SKM-1 treated with dmso at 0.1 percent for 144 hours (cell line): ENCODE data around the gene SCML1.
"Not testable (repeated sequence)": the region's sequence is repeated elsewhere in the genome, so short reads cannot be mapped to it uniquely, and the experiment has no call there.

Experiments
- DNase-seq: peaks from one replicate; lab custom pipeline; 2025; ENCODE audit not compliant: unreplicated experiment; lab: John Stamatoyannopoulos, UW

The SCML1 gene

DNA sequence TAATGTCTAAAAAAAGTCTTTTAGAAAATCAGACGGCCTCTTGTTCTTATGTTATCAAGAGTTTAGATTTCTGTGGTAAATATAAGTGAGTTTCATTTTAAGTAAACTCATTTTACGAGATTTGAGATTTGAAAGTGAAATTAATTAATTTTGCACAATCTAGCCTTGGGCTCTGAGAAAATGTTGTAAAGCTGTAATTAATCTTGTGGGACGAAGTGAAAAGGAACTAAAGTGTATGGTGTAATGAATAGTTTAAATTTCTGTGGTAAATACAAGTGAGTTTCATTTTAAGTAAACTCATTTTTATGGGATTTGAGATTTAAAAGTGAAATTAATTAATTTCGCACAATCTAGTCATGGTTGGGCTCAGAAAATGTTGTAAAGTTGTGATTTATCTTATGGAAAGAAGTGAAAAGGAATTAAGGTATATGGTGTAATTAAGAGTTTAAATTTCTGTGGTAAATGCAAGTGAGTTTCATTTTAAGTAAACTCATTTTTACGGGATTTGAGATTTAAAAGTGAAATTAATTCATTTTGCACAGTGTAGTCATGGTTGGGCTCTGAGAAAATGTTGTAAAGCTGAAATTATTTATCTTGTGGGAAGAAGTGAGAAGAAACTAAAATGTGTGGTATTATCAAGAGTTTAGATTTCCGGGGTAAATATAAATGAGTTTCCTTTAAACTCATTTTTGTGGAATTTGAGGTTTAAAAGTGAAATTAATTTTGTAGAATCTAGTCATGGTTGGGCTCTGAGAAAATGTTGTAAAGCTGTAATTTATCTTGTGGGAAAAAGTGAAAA is 1.6 kb downstream of the SCML1 start:
- no peak for DNase-seq

DNA sequence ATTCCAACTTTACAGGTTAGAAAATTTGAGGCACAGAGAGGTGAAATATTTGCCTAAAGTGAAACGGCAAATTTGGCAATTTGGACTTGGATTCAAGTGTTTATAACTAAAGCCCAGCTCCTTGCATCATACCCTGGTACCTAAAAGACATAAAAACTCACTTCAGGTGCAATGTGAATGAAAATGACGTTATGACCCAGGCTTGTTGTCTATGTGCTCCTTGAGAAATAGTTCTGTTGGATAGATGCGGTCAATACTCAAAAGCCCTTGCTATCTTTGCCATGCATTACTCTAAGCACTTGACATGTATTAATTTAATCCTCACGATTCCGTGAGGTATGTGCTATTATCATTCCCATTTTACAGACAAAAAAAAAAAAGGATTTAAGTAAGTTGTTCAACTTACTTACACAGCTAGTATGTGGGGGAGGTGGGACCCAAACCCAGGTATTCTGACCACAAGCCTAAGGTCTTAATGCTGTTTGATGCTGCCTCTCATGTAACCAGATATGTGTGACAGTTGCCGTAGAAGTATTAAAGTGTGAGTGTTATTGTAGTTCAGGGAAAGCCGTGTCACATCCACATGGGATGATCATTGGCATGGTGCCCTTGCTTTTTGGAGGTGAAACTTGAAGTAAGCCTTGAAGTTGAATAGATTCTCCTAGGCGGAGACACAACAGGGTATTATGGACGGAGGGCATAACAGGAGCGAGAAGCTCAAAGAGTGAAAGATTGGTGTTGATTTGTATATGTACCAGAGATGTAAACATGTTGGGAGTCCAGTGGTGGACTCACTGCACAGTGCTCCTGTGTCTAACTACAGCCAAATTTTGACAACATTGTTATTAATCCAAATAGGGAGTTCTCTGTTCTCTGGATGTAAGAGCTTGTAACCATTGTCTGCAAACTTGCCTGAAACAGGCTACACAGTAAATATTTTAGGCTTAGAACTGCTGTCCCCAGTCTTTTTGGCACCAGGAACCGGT is 3.1 kb downstream of the SCML1 start:
- DNase-seq: no peak

DNA sequence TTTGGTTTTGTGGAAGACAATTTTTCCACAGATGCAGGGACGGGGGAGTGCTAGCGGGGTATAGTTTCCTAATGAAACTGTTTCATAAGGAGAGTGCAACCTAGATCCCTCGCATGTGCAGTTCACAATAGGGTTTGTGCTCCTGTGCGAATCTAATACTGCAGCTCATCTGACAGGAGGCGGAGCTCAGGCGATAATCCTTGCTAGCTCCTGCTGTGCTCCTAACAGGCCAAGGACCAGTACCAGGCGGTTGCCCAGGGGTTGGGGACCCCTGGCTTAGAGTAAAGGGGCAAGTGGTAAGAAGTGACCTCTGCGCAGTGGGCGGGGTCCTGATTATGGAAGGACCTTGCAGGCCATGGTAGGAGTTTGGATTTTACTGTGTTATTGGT is 3.8 kb downstream of the SCML1 start:
- no peak for DNase-seq

DNA sequence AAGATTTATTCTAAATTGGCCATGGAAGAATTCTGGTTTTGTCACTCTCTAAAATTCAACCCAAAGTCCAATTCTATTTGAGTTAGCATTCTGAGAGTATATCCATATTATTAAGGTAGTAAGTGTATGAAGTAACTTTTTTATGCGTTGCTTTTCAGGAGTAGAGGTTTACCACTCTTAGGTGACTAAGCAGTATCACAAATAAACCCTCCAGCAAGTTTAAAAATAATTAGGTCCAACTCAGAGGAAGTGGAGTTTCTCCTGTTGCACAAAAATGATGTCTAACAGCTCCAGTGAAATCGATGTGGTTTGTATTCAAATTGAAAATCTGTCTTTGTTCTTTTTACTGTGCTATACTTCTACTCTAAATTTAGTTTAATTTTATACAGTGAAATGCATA is 6.6 kb downstream of the SCML1 start:
- DNase-seq: no peak

DNA sequence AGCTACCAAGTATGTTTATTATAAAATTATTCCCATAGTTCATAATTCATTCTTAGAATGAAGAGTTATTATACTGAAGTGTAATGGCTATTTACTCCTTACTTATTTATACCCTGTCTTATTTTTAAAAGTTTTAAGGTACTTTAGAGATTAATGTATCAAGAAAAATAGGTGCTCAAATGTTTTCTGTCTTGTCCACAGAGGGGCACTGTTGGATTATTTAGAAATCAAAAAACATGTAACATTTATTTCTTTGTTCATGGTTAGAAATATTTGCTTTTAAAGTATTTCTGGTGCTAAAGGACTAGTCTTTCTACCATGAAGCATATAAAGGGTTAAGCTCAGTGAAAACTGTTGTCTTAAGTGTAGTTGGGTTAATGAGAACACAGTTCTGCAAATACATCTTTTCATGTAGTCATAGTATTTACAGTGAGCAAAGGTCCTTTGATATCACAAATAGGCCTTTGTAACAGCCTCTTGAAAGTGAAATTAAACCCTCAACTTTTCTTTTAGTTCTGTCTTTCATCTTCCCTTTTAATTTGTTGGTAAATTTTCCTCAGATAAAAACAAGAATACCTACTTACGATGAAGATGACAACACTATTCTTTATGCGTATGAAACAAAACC is 7.7 kb downstream of the SCML1 start:
- no peak for DNase-seq

DNA sequence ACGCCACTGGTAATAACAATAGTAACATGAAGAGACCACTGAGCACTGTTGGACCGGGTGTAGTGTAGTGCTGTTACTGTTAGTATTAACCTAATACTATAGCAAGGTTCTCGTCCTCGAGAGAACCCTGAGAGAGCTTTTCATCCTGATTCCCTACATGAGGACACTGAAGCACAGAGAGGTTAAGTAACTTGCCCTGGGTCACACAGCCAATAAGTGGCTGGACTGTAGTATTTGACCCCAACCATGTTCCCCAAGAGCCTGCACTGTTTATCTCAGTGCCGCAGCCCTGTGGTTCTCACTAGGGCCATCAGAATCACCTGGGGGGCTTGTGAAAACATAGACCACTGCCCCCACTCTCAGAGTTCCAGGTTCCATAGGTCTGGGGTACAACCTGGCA is 10.4 kb downstream of the SCML1 start:
- DNase-seq: no peak

DNA sequence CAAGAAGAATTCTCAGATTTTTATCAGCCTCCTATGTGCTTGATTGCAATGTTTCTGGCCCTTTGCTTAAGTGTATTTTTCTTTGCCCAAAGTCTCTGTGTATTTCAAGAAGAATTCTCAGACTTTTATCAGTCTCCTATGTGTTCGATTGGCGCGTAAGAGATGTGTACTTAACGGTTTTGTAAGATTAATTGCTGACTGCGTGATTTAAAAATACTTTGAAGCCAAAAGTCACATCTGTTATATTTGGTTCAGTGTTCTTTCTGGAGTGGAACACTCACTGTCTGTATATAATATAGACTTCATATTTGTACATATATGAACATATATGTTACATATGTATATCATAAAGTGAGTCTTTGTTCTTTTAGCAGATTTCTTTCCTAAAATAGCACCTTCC is 11.4 kb downstream of the SCML1 start:
- no peak for DNase-seq

DNA sequence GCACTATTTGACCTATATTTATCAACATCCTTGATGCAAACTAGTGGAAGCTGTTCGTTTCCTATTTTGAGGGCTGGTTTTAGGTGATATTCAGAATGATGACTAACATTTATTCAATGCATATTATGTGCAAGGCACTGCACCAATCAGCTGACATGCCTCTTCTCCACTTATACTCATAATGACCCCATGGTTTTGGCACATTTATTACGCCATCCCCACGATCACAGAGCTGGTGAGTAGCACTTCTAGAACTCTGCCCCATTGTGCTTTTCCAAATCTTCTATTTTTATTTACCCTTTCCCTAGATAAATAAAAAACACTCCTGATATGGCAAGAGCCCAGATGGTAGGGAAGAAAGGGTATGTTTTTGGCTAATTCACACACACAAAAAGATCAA is 13.1 kb downstream of the SCML1 start:
- DNase-seq: no peak

DNA sequence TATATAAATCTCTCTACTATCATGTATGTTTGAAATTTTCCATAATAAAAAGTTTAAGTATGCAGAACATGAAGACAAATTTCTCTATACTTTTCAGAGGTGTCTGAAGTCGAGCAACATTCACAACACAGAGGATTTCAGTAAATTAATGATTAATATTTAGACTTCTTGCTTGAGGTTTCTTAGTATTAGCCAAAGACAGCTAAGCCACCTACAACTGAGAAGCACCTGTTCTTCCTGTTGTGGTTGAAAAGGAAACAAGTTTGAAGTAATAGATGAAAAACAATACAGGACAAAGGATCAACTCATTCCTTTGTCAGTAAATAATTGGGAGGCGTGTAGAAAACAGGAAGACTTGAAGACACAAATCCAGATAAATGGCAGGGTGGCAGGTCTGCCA is 21.1 kb downstream of the SCML1 start:
- DNase-seq: no peak

DNA sequence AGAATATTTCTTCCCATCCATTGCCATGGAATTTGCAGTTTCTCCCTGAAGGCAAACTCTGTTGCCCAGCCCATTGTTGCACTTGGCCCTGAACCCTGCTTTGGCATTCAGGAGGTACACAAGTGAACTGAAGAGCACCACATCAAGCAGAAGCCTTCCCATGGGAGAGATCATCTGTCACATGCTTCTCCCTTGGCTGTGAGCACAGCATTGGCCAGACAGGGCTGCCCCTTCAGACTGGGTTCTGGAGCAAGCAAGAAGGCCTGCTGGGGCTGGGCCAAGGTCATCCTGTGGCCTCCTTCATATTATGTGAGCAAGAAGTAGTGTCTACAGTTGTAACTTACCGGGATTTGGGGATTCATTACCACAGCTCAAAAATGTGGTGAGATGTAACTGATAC is 22.7 kb downstream of the SCML1 start:
- DNase-seq: no peak

DNA sequence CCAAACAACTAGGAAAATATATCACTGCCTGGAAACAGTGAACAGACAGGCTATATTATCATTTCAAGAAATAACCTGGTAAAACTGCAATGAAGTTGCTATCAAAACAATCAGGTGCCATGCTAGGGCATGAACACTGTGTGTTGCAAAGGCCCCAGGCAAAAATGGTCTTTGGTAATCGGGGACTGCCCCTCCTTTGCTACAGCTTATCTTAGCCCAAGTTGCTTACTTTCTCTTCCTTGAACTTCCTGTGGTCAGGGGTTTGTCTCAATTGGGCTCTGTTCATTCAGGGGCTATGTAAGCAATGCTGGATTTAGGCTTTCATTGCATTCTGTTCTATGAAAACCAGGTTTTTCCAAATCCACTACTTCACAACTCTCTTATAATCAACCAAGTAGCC is 30.4 kb downstream of the SCML1 start:
- DNase-seq: no peak

DNA sequence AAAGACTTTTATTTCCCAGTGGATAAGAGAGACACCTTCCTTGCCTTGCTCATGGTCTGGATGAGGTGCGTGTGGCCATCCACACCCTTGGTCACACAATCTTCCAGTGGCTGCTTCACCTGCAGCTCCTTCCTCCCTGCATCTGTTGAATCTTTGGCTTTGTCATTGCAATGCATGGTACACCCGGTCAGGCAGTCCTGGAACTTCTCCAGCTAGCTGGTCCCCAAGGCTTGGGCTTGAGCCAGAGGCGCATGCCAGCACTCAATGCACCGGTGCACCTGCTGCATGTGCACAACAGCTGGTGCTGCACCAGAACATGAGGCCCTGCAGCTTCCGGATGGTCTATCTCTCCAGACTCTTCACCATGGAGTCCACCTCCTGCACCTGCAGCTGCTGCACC is 31.7 kb downstream of the SCML1 start:
- DNase-seq: no peak

DNA sequence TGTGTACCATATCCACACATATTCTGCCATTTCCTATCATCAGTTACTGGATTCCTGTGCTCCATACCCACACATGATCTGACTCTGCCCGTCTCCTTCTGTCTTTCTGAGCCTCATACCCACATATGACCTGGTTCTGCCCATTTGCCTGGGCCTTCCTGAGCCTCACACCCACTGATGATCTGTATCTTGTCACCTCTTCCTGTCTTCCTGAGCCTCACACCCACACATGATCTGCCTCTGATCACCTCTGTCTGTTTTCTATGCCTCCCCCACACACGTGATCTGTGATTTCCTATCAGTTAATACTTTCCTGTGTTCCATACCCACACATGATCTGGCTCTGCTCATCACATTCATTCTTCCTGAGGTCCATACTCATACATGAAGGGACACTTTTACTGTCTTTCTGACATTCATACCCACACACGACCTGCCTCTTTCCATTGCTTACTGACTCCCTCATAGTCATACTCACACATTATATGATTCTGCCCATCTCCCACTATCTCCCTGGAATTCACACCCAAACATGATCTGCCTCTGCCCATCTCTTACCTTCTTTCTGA is 32.5 kb downstream of the SCML1 start:
- no peak for DNase-seq

DNA sequence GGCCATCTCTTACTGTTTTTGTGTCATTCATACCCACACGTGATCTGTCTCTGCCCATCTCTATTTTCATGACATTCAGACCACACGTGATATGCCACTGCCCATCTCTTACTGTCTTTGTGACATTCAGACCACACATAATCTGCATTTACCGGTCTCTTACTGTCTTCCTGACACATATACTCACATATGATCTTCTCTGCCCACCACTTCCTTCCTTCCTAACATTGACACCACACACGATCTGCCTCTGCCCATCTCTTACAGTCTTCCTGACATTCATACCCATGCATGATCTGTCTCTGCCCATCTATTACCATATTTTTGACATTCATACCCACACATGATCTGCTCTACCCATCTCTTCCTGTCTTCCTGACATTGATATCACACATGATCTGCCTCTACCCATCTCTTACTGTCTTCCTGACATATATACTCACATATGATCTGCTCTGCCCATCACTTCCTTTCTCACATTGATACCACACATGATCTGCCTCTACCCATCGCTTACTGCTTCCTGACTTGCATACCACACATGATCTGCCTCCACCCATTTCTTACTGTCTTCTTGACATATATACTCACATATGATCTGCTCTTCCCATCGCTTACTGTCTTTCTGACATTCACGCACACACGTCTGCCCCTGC is 36.1 kb downstream of the SCML1 start:
- DNase-seq: no peak

DNA sequence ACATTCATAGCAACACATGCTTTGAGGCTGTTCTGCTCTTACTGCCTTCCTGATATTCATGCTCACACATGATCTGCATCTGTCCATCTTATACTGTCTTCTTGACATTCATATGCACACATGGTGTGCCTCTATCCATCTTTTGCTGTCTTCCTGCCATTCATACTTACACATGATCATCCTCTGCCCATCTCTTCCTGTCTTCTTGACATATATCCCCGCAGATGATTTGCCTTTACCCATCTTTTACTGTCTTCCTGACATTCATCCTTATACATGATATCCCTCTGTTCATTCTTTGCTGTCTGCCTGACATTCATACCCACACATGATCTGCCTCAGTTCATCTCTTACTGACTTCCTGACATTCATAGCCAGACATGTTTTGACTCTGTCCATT is 36.8 kb downstream of the SCML1 start:
- no peak for DNase-seq

DNA sequence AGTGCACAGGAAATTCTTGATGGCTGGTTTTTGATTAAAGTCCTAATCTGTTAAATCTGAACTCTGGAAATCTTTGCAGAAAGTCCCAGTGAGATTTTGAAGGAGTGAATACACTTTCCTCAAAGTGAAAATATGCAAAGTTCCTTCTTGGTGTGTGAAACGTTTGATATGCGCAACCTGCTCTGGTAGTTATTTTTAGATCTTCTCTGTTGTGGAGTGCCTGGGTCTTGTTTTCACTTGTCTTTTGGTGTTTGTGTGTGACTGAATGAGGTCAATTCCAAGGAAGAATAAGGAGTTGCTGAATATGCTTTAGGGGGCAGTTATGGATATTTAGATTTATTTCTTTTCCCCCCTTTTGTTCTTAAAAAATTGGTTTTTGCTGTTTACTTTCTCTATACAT is 41.7 kb downstream of the SCML1 start:
- no peak for DNase-seq

DNA sequence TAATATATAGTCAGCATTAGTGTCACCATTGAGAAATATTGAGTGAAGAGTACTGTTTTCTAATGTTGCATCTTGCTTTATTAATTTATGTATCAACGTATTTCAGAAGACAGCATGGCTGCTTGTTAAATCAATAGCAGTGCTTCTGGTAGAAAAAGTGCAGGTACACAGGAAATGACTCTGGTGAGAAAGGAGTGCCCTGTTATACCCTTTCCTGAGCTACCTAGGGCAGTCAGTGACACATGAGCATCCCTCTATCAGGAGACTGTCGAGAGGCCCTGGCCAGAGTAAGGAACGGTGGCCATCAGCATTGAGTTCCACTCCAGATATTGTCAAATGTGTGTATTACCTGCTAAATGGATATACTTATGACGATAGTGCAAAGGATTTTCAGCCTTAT is 42.1 kb downstream of the SCML1 start:
- no peak for DNase-seq

DNA sequence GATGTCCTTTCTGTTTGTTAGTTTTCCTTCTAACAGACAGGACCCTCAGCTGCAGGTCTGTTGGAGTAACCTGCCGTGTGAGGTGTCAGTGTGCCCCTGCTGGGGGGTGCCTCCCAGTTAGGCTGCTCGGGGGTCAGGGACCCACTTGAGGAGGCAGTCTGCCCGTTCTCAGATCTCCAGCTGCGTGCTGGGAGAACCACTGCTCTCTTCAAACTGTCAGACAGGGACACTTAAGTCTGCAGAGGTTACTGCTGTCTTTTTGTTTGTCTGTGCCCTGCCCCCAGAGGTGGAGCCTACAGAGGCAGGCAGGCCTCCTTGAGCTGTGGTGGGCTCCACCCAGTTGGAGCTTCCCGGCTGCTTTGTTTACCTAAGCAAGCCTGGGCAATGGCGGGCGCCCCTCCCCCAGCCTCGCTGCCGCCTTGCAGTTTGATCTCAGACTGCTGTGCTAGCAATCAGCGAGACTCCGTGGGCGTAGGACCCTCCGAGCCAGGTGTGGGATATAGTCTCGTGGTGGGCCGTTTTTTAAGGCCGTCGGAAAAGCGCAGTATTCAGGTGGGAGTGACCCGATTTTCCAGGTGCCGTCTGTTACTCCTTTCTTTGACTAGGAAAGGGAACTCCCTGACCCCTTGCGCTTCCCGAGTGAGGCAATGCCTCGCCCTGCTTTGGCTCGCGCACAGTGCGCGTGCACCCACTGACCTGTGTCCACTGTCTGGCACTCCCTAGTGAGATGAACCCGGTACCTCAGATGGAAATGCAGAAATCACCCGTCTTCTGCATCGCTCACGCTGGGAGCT is 49.5 kb downstream of the SCML1 start:
- DNase-seq: not testable (repeated sequence)

DNA sequence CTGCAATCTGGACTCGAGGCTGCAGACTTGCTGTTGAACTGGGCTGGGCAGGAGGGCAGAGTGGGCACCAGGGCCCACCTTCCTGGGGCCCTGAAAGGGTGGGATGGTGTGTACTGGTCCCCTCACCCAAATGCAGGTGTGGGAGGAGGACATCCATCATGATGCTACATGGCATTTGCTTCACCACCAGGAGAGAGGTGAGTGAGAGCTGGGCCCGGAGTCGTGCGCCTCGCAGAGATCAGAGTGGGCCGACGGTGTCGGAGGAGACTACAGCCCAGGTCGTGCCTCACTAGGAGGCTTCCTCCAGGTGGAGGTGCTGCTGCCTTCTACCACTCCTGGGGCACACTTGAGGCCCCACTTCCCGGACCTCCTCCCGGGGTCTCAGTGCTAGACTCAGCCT is 50.3 kb downstream of the SCML1 start:
- no peak for DNase-seq

DNA sequence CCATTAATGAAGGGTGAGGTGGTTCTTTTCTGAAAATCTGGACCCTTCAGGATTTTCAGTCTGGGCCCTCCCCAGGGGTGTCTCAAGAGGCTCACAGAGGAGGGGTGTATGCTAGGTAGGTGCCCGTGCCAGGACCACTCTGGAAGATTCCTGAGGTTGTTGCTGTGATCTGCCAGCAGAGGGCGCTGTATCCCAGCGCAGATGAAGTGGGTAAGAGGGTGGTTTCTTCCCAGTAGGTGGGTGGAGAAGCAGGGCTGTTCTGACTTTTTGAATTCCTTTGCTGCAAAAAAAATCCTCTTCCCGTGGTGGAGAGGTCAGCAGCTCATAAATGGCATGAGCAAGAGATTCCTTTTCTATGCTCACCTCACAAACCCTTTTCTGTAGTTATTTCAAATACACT is 51.1 kb downstream of the SCML1 start:
- no peak for DNase-seq
